Measurements from ENCODE around the gene BACH2. TPM values are rescaled to one million over a fixed set of nuclear protein-coding genes. Genes with fewer than 3 reads are reported as not detected.
A peak's percentile ranks its signal among the peaks of the same experiment; 100 is the strongest.
"Not testable (repeated sequence)": the region's sequence is repeated elsewhere in the genome, so short reads cannot be mapped to it uniquely, and the experiment has no call there.

Gene BACH2
- total RNA-seq (ENCODE audit: low replicate concordance): 0.27 and 0.65 TPM in 2 replicates

DNA sequence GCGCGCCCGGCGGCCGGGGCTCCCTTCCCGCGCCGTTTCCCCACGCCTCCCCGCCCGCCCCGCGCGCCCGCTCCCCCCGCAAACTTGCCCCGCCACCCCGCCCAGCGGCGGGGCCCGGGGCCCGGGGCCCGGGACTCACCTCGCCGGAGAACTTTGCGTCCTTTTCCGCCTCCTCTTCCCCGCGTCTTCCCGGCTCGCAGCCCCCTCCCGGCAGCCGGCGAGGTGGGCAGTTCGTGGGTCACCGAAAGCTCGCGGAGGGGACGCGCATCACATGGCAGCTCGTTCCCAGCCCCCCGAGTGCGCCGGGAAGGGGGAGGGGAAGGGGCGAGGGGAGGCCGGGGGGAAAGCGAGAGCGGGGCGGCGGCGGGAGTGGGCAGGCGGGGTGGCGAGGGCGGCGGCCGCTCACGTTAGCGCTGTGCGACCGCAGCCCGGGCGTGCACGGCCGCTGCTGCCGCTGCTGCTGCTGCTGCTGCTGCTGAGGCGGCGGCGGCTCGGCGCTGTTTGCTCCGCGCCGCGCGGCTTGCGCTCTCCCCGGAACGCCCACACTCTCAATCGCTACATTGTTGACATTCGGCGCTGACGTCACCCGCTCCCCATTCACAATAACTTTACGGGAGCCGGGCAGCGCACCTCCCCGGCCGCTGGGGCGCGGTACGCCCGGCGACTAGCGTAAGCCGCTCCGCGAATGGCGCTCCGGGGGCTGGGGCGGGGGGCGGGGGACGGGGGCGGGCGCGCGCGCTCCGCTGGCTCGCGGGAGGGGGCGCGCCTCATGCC is at the start of gene BACH2:
Gene BACH2 (minus strand): TSS at position 503 of the 774 bp plus-strand sequence. CDS start 287,999 bp downstream, outside the sequence.
- H3K4me3 ChIP-seq (ENCODE audit: low read depth, low read length): peak within 1 kb of the TSS; percentile 67
- peak; percentile 79 for DNase-seq (ENCODE audit: low read depth)
- peak; percentile 27 for TF ChIP-seq CTCF (IDR thresholded peaks at IDR 0.05; ENCODE audit: insufficient read depth, low read length)

DNA sequence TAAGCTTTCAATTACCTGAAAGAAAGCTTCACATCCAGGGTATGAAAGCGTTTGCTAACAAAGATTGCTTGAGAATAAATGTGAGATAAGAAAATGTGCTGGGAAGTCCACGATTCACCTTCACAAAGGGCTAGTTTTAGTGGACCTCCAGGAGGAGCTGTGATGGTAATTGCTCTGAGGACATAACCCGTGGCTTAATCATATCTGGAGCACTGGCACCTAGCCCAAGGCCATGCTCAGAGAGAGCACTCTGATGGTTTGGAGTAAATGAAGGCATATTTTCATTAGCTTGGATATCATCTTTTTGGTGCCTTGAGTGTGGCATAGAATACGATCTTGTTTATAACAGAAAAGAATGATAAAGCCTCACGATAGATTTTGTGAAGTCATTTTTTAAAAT is 46.9 kb upstream of the BACH2 start:
- DNase-seq (ENCODE audit: low read depth): peak; percentile 20
- H3K4me3 ChIP-seq (ENCODE audit: low read depth, low read length): no peak overlapping the region
- TF ChIP-seq CTCF (IDR thresholded peaks at IDR 0.05; ENCODE audit: insufficient read depth, low read length): peak; percentile 12

- DNase-seq (ENCODE audit: low read depth): no peak
- TF ChIP-seq CTCF (IDR thresholded peaks at IDR 0.05; ENCODE audit: insufficient read depth, low read length): no peak
- H3K4me3 ChIP-seq (ENCODE audit: low read depth, low read length): no peak overlapping the region
These were observed 41.8 kb upstream of the BACH2 start for GRCh38 chr6:90338409-90338808.

- no peak overlapping the region for H3K4me3 ChIP-seq (ENCODE audit: low read depth, low read length)
- DNase-seq (ENCODE audit: low read depth): no peak
- no peak for TF ChIP-seq CTCF (IDR thresholded peaks at IDR 0.05; ENCODE audit: insufficient read depth, low read length)
These were observed 39.8 kb upstream of the BACH2 start for GRCh38 chr6:90336388-90336947.

DNA sequence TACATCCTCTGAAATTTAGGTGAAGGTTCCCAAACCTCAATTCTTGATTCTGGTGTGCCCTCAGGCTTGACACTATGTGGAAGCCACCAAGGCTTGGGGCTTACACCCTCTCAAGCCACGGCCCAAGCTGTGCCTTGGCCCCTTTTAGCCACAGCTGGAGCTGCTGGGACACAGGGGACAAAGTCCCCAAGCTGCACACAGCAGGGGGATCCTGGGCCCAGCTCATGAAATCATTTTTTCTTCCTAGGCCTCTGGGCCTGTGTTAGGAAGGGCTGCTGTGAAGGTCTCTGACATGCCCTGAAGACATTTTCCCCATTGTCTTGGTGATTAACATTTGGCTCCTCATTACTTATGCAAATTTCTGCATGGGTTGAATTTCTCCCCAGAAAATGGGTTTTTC is 37.3 kb upstream of the BACH2 start:
- H3K4me3 ChIP-seq (ENCODE audit: low read depth, low read length): no peak overlapping the region
- DNase-seq (ENCODE audit: low read depth): no peak
- no peak for TF ChIP-seq CTCF (IDR thresholded peaks at IDR 0.05; ENCODE audit: insufficient read depth, low read length)

DNA sequence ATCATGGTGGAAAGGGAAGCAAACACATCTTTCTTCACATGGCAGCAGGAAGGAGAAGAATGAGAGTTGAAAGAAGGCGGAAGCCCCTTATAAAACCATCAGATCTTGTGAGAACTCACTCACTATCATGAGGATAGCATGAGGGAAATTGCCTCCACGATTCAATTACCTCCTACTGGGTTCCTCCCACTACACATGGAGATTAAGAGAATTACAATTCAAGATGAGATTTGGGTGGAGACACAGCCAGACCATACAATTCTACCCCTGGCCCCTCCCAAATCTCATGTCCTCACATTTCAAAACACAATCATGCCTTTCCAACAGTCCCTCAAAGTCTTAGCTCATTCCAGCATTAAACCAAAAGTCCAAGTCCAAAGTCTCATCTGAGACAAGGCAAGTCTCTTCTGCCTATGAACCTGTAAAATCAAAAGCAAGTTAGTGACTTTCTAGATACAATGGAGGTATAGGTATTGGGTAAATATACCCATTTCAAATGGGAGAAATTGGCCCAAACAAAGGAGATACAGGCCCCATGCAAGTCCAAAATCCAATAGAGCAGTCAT is 36.4 kb upstream of the BACH2 start:
- not testable (repeated sequence) for DNase-seq (ENCODE audit: low read depth); H3K4me3 ChIP-seq (ENCODE audit: low read depth, low read length)

DNA sequence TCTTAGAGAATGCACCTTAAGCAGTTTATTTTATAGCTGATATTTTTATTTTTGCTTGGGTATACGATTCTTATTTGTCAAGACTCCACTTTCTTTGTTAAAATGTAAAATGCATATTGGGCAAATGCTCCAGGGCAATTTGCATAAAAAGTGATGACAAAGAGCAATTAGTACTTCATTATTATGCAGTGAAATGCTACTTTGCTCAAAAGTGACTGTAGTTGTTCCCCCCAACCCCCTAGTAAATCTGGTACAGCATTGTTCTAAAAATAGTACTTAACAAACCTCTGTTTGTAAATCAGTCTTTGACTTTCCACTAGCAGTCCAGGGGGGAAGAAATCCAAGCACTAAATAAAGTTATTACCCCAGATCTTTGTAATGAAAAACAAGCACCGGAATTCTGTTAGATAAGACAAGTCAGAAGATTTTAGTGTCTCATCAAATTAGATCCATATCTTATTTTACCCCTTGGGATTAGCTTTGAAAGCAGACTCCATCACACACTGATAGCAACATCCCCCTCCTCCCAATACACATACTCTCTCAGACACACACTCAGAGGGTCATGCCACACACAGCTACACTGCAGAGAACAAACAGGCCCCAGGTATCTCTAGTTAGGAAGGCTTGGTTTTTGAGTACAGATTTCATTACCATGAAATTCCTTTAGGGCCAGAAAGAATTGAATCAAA is 32.9 kb upstream of the BACH2 start:
- TF ChIP-seq CTCF (IDR thresholded peaks at IDR 0.05; ENCODE audit: insufficient read depth, low read length): no peak
- no peak for DNase-seq (ENCODE audit: low read depth)
- H3K4me3 ChIP-seq (ENCODE audit: low read depth, low read length): no peak overlapping the region
